SHP77 (cell line): ENCODE results near the gene PPP4R4.

Source experiments
- DNase-seq, 2 experiments: peaks; one replicate each; lab custom pipeline; 2025; lab: John Stamatoyannopoulos, UW

PPP4R4 gene, protein sequence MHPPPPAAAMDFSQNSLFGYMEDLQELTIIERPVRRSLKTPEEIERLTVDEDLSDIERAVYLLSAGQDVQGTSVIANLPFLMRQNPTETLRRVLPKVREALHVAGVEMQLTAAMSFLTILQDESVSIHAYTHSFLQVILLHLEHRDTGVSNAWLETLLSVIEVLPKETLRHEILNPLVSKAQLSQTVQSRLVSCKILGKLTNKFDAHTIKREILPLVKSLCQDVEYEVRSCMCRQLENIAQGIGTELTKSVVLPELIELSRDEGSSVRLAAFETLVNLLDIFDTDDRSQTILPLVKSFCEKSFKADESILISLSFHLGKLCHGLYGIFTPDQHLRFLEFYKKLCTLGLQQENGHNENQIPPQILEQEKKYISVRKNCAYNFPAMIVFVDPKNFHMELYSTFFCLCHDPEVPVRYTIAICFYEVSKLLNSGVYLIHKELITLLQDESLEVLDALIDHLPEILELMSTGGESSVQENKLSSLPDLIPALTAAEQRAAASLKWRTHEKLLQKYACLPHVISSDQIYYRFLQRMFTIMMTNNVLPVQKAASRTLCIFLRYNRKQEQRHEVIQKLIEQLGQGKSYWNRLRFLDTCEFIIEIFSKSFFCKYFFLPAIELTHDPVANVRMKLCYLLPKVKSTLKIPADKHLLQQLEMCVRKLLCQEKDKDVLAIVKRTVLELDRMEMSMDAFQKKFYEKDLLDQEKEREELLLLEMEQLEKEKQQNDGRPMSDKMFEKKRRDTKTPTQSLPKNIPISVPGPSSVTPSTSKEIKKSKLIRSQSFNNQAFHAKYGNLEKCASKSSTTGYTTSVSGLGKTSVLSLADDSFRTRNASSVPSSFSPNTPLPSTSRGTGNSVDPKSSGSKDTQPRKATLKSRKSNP

DNA sequence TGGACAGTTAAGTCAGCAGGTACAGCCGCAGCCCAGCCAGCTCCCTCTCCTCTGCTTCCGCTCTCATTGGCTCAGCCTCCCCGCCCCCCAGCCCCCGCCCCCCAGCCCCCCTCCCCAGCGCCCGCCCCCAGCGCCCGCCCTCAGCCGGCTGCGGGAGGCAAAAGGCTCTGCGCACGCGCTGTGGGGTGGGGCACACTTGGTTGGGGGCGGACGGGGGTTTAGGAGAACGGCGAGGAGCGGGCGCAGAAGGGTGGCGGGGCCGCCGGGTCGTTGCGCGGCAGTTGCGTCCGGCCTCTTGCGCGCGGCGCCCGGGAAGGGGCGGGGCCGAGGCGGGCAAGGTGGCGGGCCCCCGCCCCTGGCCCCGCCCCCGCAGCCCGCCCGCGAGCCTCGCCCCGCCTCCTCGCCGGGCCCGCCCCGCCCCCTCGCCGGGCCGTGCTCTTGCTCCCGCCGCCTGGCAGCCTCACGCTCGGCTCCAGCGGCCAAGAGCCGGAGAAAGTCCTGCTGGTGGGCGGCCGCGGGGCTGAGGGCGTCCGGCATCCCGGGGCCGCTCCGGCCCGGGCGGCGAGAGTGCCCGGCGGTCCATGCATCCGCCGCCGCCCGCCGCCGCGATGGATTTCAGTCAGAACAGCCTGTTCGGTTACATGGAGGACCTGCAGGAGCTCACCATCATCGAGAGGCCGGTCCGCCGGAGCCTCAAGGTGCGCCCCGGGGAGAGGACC lies at the start of gene PPP4R4:
Gene PPP4R4, plus strand, starts transcription at position 438 of the 719 bp plus-strand sequence. Its CDS starts 144 bp downstream, at position 582.
- peak; percentile 86 to 92 for DNase-seq

DNA sequence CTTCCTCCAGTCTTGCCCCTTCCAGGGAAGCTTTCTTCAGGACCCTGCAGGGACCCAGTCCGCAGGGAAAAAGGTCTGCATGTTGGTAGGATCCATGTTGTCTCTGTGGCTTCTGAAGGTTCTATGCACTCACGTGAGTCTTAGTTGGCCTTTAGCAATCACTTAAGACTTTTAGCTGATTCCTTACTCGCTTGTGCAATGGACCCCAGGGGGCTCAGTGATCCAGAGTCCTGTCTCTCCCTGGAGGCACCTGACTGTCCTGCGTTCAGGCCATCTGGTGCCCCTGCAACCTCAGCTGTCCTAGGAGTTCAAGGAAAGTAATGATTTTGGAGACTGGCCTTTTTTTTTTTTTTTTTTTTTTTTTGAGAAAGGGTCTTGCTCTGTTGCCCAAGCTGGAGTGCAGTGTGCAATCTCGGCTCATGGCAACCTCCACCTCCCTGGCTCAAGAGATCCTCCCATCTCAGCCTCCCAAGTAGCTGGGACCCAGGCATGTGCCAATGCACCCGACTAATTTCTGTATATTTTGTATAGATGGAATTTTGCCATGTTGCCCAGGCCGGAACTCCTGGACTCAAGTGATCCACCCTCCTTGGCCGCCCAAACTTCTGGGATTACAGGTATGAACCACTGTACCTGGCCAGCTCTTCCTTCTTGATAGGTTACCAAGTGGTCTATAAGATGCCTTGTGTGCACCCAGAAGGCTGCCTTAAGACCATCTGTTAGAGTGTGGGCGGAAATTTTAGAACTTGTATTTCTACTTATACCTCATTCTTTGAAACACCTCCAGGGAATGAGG lies 49.3 kb upstream of the PPP4R4 start:
- DNase-seq: no peak

DNA sequence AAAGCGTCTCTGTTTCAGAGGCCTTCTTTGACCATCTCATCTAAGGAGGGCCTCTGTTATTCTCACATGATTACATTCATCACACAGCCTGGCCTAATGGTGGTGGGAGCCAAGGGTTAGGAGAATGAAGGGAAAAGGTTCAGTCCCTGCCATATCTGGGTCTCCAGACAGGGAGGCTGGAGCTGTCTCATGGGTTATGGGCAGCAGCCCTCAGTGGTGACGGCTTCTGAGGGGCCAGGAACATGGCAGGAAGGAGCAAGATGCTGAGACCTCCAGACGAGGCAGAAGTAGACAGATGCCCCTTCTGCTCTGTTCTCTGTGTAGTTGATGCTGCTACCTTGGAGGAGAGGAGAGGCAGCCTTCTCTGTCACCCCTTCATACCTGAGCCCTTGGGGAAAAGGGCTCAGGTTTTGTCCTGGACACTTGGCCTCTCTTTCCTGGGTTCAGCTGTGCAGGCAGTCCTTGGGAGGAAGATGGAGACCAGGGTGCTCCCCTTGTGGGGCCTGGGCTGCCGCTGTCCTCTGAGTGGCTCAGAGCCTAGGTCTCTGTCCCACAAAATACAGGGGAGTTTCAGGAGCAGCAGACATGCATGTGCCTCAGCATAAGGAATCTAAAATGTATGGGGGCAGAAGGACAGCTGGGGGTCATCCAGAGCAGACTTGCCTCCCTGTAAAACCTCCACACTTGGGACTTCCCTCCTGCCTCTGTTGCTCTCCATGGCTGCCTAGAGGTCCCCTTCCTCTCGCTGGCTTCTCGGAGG lies 48.3 kb upstream of the PPP4R4 start:
- DNase-seq: no peak

DNA sequence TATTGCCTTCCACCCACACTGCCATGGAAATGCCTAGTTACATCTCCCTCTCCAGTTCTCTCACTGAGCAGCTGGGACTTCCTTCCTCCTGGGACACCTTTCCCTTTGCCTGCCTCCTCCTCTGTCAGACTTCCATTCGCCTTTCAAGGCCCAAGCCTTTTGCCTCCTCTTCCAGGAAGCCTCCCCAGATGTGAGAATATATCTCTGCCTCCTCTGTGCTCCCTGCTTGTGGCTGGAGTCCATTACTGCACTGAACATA lies 47.8 kb upstream of the PPP4R4 start:
- DNase-seq: no peak

DNA sequence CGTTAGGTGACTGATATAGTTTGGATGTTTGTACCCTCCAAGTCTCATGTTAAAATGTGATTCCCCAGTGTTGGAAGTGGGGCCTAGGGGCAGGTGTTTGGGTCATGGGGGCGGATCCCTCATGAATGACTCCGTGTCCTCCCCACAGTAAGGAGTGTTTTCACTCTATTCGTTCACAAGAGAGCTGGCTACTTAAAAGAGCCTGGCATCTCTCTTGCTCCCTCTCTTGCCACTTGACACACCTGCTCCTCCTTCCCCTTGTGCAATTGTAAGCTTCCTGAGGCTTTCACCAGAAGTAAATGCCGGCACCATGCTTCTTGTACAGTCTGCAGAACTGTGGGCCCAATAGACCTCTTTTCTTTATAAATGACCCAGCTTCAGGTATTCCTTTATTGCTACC lies 47.3 kb upstream of the PPP4R4 start:
- DNase-seq: no peak

DNA sequence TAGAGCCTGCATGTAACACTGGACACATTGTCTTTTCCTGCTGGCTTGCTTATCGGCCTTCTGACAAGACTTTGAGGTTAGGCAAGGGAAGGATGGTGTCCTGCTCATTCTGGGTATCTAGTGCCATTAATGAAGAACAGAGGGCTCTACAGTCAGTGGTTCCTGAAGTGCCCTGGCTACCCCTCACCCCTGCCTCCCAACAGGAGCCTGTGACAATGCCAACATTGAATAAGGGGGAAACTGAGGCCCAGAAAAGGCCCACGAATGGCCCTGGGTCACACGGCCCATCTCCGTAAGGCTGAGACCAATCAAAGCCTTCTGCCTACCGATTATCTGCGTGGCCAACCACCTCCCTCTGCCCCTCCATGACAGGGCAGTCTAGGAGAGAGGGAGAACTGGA lies 46.8 kb upstream of the PPP4R4 start:
- DNase-seq: no peak

DNA sequence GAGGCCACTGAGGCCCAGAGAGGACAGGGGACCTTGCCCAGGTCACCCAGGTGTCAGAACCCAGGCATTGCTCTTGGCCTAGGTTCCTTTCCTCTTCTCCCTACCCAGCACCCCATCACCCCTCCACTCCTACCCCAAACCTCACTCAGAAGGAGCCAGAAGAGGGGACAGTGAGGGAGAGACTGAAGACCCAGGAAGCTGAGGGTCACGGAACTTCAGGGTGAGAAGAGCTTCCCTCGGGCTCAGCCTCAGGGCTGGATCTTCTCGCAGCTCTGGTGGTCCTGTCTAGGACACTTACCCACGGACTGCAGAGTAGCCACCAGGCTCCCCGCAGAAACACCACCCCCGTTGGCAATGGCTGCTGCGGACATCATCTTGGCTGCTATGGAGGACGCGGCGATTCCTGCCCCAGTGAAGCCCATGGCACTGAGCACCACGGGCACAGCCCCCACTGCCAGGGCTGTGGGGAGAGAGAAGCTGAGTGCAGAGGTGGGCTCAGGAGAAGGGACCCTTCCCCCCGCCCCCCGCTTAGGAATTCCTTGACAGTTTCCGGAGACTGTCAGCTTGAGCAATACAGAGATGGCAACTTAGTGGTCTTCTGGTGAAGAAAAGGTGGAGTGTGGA lies 45.8 kb upstream of the PPP4R4 start:
- DNase-seq: no peak

DNA sequence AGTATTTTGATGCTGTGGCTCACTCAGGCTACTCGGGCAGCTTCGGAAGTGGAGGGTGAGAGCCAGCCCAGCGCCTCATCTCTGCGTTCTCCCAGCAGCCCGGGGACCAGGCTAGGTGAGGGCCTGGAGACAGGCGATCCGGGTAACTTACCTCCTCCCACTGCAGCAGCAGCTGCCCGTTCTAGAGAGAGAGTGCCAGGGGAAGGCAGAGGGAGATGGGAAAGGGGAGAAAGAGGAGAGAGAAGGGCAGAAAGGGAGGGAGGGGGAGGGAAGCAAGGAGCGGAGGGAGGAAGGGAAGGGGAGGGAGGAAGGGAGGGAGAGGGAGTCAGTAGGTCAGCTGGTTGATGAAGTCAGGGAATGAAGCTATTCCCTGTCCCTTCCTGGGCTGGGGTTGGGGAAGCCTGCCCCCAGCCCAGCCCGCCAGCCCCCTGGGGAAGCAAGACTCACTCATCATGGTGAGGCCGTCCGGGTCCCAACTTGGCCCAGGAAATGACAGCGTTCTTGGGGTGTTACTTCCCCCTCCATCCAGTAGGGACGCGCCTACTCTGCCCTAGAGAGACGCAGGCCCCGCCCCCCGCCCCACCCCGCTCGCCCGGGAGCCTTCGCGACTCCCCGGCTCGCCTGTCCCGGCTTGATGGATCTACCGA lies 44.9 kb upstream of the PPP4R4 start, which contains the start of gene IFI27L2:
Gene IFI27L2, minus strand, starts transcription at position 494 of the 647 bp plus-strand sequence. Its CDS starts 40 bp downstream, at position 454.
- DNase-seq: peak; percentile 77 to 85

DNA sequence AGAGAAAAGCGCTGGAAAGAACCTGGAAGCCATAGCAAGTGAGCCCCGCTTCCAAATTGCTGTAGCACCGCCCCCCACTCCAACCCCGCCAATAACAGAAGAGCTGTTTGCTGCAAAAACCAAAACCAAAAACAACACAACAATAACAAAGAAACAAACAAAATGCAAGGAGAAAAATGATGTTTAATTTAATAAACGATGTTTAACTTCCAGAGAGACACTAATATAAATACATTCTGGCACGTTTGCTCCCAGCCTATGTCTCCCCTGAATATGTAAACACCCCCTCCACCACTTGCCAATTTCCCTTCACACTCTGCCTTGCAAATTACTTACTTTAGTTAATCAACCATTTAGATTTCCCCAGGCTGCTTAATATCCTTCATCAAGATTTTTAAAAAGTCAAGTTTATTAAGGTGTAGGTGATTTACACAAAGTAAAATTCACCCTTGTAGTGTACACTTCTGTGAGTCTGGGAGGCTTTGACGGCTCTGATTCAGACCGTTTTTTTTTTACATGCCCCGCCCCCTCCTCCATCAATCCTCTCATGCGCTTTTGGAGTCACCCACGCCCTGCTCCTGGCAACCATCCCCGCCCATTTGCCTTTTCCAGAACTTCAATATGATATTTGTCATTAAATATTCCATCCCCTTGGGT lies 44.2 kb upstream of the PPP4R4 start:
- peak; percentile 60 for DNase-seq

DNA sequence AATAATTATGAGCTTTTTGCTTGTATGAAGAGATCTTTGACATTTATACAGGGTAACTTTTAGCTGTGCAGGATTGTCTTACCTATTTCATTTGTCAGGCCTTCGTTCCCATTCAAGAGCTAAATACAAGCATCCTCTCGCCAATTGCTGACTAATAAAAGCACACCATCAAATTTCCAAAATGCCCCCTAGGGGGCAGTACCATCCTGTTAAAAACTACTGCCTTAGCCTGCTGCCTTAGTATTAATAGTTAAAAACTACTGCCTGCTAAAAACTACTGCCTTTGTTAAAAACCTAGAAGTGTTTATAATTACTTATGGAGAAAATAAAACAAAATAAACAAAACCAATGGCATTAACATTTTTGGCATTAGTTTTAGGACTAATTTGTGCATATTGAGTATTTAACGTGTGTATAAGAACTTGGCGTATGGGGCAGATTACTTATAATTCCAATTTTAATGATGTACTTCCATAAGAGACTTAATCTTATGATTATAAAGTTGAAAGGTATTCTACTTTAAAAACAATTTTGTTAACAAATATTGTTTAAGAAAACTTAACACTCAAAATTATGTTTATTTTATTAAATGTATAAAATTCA lies 41.7 kb upstream of the PPP4R4 start:
- peak; percentile 49 to 60 for DNase-seq

DNA sequence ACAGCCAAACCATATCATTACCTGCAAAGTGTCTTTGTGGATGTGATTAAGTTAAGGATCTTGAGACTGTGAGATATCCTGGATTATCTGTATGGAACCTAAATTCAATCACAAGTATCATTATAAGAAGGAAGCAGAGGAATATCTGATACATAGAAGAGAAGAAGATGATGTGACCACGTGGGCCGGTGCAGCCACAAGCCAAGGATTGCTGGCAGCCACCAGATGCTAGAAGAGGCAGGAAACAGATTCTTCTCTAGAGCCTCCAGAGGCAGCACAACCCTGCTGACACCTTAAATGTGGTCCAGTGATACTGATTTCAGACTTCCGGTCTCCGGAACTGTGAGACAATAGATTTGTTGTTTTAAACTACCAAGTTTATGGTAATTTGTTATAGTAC lies 38.6 kb upstream of the PPP4R4 start:
- no peak for DNase-seq

DNA sequence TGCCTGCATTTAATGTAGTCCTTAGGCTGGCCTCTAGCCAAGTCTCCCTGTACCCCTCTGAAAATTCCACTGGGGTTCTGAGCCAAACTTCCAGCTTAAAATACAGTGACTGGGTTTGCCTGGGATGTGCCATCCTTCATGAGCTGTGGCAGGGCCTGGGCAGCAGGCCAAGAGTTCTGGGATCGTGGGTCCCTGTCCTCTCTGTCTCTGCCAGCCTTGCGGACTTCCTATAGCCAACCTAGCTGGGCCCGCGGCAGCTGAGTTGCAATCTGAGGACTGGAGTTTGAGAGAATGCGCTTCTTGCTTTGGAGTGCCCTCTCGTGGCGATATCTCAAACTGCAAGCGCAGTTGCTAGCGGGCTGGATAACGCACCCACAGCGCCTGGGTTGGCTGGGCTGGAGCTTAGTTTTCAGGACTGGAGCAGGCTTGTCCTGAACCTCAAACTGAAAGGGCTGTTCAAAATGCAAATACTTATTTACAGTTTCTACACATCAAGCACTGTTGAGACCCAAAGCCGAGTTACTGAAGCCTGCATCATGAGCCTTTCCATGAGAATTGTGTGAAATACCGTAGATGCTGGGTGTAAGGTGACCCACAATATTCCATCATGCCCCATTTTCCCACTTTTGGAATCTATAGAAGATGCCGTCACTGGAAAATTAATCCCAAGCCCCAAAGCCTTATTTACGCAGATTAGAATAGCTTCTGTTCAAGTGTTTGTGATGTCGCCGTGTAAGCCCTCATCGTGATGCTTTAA lies 37.4 kb upstream of the PPP4R4 start:
- peak; percentile 85 to 94 for DNase-seq

DNA sequence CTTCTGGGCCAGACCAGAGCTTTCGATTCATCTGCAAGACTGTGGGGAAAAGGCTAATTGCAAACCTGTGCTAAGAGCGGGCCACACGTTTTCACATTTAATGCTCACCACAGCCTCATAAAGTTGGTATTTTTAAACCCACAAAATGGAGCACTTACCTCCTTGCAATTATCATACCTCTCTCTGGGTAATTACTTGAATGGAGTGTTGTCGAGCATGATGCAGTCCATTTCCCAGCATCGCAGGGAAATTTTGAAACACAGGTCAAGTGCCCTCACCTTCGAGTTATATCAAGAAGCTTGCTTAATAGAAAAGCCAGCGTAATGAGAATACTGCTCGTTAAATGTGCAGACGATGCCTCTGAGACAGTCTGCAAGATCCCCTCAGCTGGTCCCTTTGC lies 35.9 kb upstream of the PPP4R4 start:
- DNase-seq: no peak

DNA sequence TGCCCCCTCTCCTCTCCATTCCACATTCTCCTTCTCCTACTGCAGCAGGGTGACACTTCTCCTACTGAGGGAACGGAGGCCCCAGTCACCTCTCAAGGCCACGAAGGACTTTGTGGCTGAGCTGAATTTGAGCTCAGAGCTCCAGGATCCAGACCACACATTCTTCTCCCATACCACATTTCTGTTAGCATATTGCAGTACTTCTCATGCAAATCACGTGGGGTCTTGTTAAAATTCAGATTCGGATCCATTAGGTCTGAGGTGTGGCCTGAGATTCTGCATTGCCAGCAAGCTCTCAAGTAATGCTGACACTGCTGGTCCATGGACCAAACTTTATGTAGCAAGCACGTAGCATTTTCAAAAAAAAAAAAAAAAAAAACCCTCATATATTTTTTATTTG lies 35.1 kb upstream of the PPP4R4 start:
- DNase-seq: no peak

DNA sequence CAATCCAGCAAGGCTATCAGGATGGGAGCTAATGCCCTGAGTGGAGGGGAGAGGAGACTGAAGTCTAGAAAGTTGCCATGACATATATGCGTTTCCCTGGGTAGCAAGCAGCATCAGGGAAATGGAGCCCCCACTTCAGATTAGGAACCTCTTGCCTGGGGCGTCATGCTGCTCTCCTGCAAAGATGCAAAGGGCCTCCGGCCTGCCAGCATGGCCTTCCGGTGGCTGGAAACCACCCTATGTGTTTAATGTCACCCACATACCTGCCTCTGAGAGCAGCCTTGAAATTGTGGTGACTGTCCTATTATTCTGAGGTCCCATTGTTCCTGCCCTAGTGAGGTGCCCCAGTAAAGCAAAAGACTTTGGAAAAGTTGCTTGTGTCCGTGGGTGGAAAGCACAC lies 34.7 kb upstream of the PPP4R4 start:
- DNase-seq: no peak

DNA sequence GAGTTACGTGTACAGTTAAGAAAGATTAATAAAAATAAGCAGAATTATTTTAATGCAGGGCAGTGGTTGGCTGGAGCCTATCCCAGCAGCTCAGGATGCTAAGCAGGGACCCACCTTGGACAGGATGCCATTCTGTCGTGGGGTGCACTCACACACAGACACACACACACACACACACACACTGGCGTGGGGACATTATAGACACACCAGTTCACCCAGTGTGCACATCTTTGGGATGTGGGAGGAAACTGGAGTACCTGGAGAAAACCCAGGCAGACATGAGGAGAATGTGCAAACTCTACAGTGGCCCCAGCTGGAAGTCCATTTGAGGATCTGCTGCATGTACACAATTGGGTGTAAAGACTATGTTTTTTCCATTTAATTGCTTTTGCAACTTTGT lies 31.9 kb upstream of the PPP4R4 start:
- no peak for DNase-seq

DNA sequence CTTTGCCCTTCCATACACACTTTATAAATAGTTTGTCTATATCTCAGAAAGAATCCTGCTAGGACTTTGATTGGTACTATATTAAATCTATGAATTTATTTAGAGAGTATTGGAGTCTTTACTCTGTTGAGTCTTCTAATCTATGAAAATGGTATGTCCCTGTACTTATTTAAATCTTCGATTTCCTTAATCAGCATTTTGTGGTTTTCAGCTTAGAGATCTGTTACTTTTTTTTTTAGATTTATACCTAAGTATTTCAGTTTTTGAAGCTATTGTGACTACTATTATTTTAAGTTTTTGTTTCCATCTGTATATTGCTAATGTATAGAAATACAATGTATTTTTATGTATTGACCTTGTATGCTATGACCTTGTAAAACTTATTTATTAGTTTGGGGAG lies 31.3 kb upstream of the PPP4R4 start:
- no peak for DNase-seq

DNA sequence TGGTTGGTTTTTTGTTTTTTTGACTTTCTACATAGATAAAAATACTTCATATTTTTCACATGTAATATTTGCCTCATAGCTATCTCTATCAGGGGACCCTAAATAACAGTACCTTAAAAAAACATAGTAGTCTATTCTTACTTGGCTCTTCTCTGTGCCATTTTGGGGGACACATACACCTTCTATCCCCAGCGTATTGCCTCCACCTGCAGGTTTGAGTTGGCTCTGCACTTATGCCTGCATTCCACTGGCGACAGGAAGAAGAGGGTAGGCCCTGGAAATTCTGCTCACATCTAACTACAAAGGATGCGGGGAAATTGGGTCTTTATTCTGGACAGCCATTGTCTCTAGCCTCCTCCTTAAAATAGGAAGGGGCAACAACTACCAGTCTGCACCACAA lies 30.9 kb upstream of the PPP4R4 start:
- peak in 1 of 2 experiments; percentile 14 for DNase-seq
